ENCODE measurements around the gene ANO2.

The ANO2 gene

GRCh38 chr12:5973461-5974115, 28.5 kb upstream of the ANO2 start:
- no peaks in the 10 kb centered on the region for H3K4me1 ChIP-seq (ENCODE audit: control insufficient read depth, insufficient read depth, low read length, unreplicated experiment)
- no peaks in the 10 kb centered on the region for H3K36me3 ChIP-seq (ENCODE audit: insufficient read depth, low read length)
- H3K4me3 ChIP-seq (ENCODE audit: low read depth, low read length) = no peak overlapping the region
- H3K27ac ChIP-seq (ENCODE audit: low read depth, low read length) = no peak overlapping the region
- no peak overlapping the region for H2AFZ ChIP-seq (ENCODE audit: low read length, unreplicated experiment)
- peaks cover 67% of the 10 kb centered on the region for H3K27me3 ChIP-seq (ENCODE audit: insufficient read depth, low read length)
- no peaks in the 10 kb centered on the region for H3K79me2 ChIP-seq (ENCODE audit: control insufficient read depth, insufficient read depth, low read length, unreplicated experiment)

- Histone ChIP-seq H3K4me3 (ENCODE audit: low read depth, low read length) (no peak overlapping the region), H3K27me3 (ENCODE audit: insufficient read depth, low read length) (peaks cover 65% of the 10 kb centered on the region), H3K79me2 (ENCODE audit: control insufficient read depth, insufficient read depth, low read length, unreplicated experiment) (no peaks in the 10 kb centered on the region), H2AFZ (ENCODE audit: low read length, unreplicated experiment) (no peak overlapping the region), H3K4me1 (ENCODE audit: control insufficient read depth, insufficient read depth, low read length, unreplicated experiment) (no peaks in the 10 kb centered on the region), H3K27ac (ENCODE audit: low read depth, low read length) (no peak overlapping the region), H3K36me3 (ENCODE audit: insufficient read depth, low read length) (no peaks in the 10 kb centered on the region)
Measured at GRCh38 chr12:5972387-5972786, 27.3 kb upstream of the ANO2 start.

- Histone ChIP-seq H3K79me2 (ENCODE audit: control insufficient read depth, insufficient read depth, low read length, unreplicated experiment) (no peaks in the 10 kb centered on the region), H3K4me3 (ENCODE audit: low read depth, low read length) (no peak overlapping the region), H3K36me3 (ENCODE audit: insufficient read depth, low read length) (no peaks in the 10 kb centered on the region), H2AFZ (ENCODE audit: low read length, unreplicated experiment) (no peak overlapping the region), H3K27me3 (ENCODE audit: insufficient read depth, low read length) (peaks cover 54% of the 10 kb centered on the region), H3K27ac (ENCODE audit: low read depth, low read length) (no peak overlapping the region), H3K4me1 (ENCODE audit: control insufficient read depth, insufficient read depth, low read length, unreplicated experiment) (no peaks in the 10 kb centered on the region)
Measured at GRCh38 chr12:5971194-5971850, 26.3 kb upstream of the ANO2 start.

GRCh38 chr12:5969974-5970690, 25.1 kb upstream of the ANO2 start:
- Histone ChIP-seq H3K27ac (ENCODE audit: low read depth, low read length) (no peak overlapping the region), H3K27me3 (ENCODE audit: insufficient read depth, low read length) (peaks cover 48% of the 10 kb centered on the region), H3K4me1 (ENCODE audit: control insufficient read depth, insufficient read depth, low read length, unreplicated experiment) (no peaks in the 10 kb centered on the region), H3K4me3 (ENCODE audit: low read depth, low read length) (no peak overlapping the region), H3K36me3 (ENCODE audit: insufficient read depth, low read length) (no peaks in the 10 kb centered on the region), H2AFZ (ENCODE audit: low read length, unreplicated experiment) (no peak overlapping the region), H3K79me2 (ENCODE audit: control insufficient read depth, insufficient read depth, low read length, unreplicated experiment) (no peaks in the 10 kb centered on the region)

- Histone ChIP-seq H3K4me1 (ENCODE audit: control insufficient read depth, insufficient read depth, low read length, unreplicated experiment) (no peaks in the 10 kb centered on the region), H2AFZ (ENCODE audit: low read length, unreplicated experiment) (no peak overlapping the region), H3K79me2 (ENCODE audit: control insufficient read depth, insufficient read depth, low read length, unreplicated experiment) (no peaks in the 10 kb centered on the region), H3K36me3 (ENCODE audit: insufficient read depth, low read length) (no peaks in the 10 kb centered on the region), H3K4me3 (ENCODE audit: low read depth, low read length) (no peak overlapping the region), H3K27me3 (ENCODE audit: insufficient read depth, low read length) (peaks cover 41% of the 10 kb centered on the region), H3K27ac (ENCODE audit: low read depth, low read length) (no peak overlapping the region)
Measured at GRCh38 chr12:5969156-5969973, 24.3 kb upstream of the ANO2 start.

GRCh38 chr12:5967645-5968415, 22.8 kb upstream of the ANO2 start:
- Histone ChIP-seq H3K27ac (ENCODE audit: low read depth, low read length) (no peak overlapping the region), H3K79me2 (ENCODE audit: control insufficient read depth, insufficient read depth, low read length, unreplicated experiment) (no peaks in the 10 kb centered on the region), H3K4me3 (ENCODE audit: low read depth, low read length) (no peak overlapping the region), H2AFZ (ENCODE audit: low read length, unreplicated experiment) (no peak overlapping the region), H3K4me1 (ENCODE audit: control insufficient read depth, insufficient read depth, low read length, unreplicated experiment) (no peaks in the 10 kb centered on the region), H3K36me3 (ENCODE audit: insufficient read depth, low read length) (no peaks in the 10 kb centered on the region), H3K27me3 (ENCODE audit: insufficient read depth, low read length) (peaks cover 29% of the 10 kb centered on the region)

GRCh38 chr12:5966486-5967095, 21.5 kb upstream of the ANO2 start:
- Histone ChIP-seq H2AFZ (ENCODE audit: low read length, unreplicated experiment) (no peak overlapping the region), H3K27ac (ENCODE audit: low read depth, low read length) (no peak overlapping the region), H3K36me3 (ENCODE audit: insufficient read depth, low read length) (no peaks in the 10 kb centered on the region), H3K4me1 (ENCODE audit: control insufficient read depth, insufficient read depth, low read length, unreplicated experiment) (no peaks in the 10 kb centered on the region), H3K4me3 (ENCODE audit: low read depth, low read length) (no peak overlapping the region), H3K79me2 (ENCODE audit: control insufficient read depth, insufficient read depth, low read length, unreplicated experiment) (no peaks in the 10 kb centered on the region), H3K27me3 (ENCODE audit: insufficient read depth, low read length) (peaks cover 17% of the 10 kb centered on the region)

GRCh38 chr12:5965950-5966383, 20.9 kb upstream of the ANO2 start:
- H3K79me2 ChIP-seq (ENCODE audit: control insufficient read depth, insufficient read depth, low read length, unreplicated experiment) = no peaks in the 10 kb centered on the region
- H3K36me3 ChIP-seq (ENCODE audit: insufficient read depth, low read length) = no peaks in the 10 kb centered on the region
- H3K4me1 ChIP-seq (ENCODE audit: control insufficient read depth, insufficient read depth, low read length, unreplicated experiment) = no peaks in the 10 kb centered on the region
- H3K27ac ChIP-seq (ENCODE audit: low read depth, low read length) = no peak overlapping the region
- H3K4me3 ChIP-seq (ENCODE audit: low read depth, low read length) = no peak overlapping the region
- H3K27me3 ChIP-seq (ENCODE audit: insufficient read depth, low read length) = peaks cover 16% of the 10 kb centered on the region
- H2AFZ ChIP-seq (ENCODE audit: low read length, unreplicated experiment) = no peak overlapping the region

- H3K4me1 ChIP-seq (ENCODE audit: control insufficient read depth, insufficient read depth, low read length, unreplicated experiment) = no peaks in the 10 kb centered on the region
- H3K79me2 ChIP-seq (ENCODE audit: control insufficient read depth, insufficient read depth, low read length, unreplicated experiment) = no peaks in the 10 kb centered on the region
- no peak overlapping the region for H3K27ac ChIP-seq (ENCODE audit: low read depth, low read length)
- H3K4me3 ChIP-seq (ENCODE audit: low read depth, low read length) = no peak overlapping the region
- H2AFZ ChIP-seq (ENCODE audit: low read length, unreplicated experiment) = no peak overlapping the region
- H3K36me3 ChIP-seq (ENCODE audit: insufficient read depth, low read length) = no peaks in the 10 kb centered on the region
- H3K27me3 ChIP-seq (ENCODE audit: insufficient read depth, low read length) = peaks cover 18% of the 10 kb centered on the region
Measured at GRCh38 chr12:5964913-5965900, 20.1 kb upstream of the ANO2 start.
